Bone marrow (tissue), 2 donors: ENCODE data around the gene NIPSNAP2.
"Not testable (repeated sequence)": the region's sequence is repeated elsewhere in the genome, so short reads cannot be mapped to it uniquely, and the experiment has no call there.

ENCODE experiments used
- DNase-seq, 2 donors: peaks; one replicate each; lab custom pipeline; 2025; lab: John Stamatoyannopoulos, UW

NIPSNAP2 gene

DNA sequence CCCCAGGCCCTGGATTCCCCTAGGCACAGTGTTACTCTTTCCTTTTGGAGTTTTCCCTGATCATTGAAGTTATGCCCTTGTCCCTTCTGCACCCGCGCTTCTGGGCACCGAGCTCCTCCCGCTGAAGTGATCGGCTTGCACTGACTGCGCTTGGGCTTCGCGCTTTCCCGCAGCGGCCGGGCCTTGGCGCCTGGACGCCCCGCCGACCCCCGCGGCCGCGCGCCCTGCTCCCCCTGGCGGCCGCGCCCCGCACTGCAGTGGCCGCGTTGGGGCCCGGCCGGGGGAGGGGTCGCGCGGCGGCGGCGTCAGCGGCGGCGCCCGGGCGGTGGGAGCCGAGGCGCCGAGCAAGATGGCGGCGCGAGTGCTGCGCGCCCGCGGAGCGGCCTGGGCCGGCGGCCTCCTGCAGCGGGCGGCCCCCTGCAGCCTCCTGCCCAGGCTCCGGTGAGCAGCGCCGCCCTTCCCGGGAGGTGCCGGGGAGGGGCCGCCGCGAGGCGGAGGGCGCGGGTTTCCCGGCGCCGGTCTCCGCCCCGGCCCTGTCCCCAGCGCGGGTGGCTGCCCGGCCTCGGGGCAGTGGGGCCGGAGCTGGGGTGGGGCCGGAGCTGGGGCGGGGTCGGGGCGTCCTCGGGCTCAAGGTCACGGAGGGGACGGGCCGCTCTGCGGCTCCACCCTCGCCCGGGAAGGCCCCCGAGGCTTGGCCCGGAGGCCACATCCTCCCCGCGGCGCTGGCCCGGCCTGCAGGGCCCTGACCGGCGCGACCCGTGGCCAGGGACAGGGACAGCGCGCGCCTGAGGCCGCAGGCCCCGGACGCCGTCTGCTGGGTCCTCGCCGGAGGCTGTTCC, at the start of gene NIPSNAP2:
Gene NIPSNAP2 (plus strand): TSS at position 325 of the 839 bp plus-strand sequence. CDS start 25 bp downstream, at position 350.
- peak; percentile 36 to 54 for DNase-seq

GRCh38 chr7:55917771-55918170, 46.6 kb upstream of the NIPSNAP2 start:
- no peak for DNase-seq

- DNase-seq: no peak
Observed at GRCh38 chr7:55928006-55928767, 36.2 kb upstream of the NIPSNAP2 start.

- no peak for DNase-seq
Observed at GRCh38 chr7:55931421-55932151, 32.8 kb upstream of the NIPSNAP2 start.

GRCh38 chr7:55939514-55940123, 24.8 kb upstream of the NIPSNAP2 start:
- no peak for DNase-seq

DNA sequence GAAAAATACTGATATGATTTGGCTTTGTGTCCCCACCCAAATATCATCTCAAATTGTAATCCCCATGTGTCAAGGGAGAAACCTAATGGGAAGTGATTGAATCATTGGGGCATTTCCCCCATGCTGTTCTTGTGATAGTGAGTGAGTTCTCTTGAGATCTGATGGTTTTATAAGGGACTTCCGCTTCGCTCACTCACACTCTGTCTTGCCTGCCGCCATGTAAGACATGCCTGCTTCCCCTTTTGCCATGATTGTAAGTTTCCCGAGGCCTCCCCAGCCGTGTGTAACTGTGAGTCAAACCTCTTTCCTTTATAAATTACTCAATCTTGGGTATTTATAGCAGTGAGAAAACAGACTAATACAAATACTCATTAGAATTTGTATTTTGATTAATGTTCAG, 17.8 kb upstream of the NIPSNAP2 start:
- no peak for DNase-seq

DNA sequence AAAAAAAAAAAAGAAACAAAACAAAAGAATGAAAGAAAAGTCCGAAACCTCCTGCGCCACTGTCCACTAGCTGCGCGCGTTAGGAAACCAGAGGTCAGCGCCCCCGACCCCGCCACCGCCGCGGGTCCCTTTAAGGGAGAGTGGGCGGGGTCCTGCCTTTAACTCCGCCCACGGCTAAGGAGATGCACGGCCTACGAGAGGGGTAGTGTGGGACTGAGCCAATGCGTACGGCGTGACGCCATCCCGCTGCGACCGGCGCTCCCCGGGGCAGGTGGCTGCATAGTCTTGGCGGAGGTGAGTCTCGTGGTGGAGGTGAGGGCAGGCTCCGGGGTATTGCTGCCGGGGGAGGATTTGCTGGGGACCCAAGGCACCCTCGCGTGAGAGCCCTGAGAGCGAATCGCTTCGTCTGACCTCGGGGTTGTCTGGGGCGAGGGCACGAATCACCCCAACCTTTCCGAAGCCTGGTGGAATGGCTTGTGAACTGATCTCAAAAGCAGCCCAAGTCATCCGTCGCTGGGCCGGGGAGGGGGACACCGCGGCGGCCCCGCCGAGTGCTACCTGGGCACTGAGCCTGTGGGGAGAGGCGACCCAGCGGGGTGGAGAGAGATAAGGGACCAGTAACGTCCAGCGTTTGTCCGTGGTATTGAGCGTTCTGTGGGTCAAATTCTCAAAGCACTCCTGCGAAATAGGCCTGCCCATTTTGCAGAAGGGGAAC, 12.6 kb upstream of the NIPSNAP2 start, which contains the start of gene MRPS17:
Gene MRPS17 (plus strand): TSS at position 241 of the 715 bp plus-strand sequence. CDS start 1,319 bp downstream, outside the sequence.
- peak; percentile 64 to 65 for DNase-seq

- DNase-seq: not testable (repeated sequence)
Observed at GRCh38 chr7:55952352-55952671, 12.1 kb upstream of the NIPSNAP2 start.

- no peak for DNase-seq
Observed at GRCh38 chr7:55953707-55954475, 10.5 kb upstream of the NIPSNAP2 start.

GRCh38 chr7:55957190-55957589, 7.2 kb upstream of the NIPSNAP2 start:
- DNase-seq: no peak

DNA sequence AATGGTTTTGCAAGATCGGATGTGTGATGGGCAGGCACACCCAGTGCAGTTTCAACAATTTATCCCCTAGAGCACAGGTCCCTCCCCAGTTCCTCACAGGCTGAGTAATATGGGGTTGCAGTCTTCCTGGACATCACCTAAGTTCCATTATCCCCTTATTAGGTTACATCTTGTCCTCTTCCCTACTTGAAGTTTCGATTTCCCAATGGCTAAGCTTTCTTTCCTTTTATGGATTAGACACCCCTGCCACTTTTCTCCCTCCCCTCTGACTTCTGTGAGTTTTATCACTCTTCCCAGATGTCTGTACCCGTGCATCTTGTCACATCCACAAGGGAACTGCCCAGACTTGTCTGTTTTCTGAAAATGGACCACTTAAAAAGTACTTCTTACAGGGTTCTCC, 2.4 kb upstream of the NIPSNAP2 start:
- DNase-seq: no peak

DNA sequence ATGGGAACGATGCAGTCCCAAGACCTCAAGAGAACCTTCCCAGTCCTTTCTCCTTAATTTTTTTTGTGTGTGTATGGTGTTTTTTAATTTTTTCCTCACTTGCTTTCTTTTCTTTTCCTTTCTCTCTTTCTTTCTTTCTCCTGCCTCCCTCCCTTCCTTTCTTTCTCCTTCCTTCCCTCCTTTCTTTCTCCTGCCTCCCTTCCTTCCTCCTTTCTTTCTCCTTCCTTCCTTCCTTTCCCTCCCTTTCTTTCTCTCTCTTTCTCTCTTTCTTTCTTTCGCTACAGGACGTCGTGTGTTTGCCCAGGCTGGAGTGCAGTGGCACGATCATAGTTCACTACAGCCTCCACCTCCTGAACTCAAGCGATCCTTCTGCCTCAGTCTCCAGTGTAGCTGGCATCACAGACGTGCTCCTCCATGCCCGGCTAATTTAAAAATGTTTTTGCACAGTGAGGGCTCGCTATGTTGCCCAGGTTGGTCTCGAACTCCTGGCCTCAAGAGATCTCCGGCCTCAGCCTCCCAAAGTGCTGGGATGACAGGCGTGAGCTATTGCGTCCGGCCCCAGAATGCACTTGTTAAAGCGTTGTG, 709 bp upstream of the NIPSNAP2 start:
- no peak for DNase-seq

DNA sequence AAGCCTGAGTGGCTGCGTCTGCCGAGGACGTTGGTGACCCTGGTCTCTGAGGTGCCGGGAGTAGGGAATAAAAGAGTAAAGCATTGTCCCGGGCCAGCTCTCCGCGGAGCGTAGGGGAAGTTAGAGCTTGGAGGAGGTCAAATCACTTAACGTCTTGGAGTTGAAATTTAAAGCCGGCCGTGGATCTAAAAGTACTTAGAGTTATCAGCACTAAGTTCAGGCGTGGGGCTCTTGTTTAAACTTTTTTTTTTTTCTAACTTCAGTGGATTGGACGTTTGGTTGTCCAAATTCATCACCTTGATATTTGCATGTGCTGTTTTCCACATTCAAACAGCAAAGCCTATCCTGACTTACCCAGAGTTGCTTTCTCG, 700 bp downstream of the NIPSNAP2 start:
- no peak for DNase-seq

DNA sequence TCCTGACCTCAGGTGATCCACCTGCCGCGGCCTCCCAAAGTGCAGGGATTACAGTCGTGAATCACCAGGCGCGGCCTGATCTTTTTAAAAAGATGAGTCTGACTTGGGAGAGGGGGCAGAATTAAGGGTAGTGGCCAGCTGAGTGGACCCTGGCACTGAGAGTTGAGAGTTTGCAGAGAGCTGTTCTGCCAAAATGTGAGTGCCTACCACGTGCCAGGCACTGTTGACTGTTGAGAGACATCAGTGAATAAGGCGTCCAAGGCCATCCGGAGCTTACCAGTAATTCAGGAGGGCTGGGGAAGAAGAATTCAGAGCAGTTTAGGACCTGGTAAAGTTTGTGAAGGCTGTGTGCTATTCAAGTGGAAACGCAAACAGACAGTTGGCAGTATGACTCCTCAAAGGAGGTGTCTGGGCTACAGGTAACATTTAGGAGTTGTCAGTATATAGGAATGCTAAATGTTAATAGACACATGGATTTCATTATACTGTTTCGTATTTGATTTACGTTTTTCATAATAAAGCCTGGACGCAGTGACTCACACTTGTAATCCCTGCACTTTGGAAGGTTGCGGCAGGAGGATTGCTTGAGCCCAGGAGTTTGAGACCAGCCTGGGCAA, 1.5 kb downstream of the NIPSNAP2 start:
- no peak for DNase-seq

- DNase-seq: no peak
Observed at GRCh38 chr7:55966851-55967250, 2.5 kb downstream of the NIPSNAP2 start.

DNA sequence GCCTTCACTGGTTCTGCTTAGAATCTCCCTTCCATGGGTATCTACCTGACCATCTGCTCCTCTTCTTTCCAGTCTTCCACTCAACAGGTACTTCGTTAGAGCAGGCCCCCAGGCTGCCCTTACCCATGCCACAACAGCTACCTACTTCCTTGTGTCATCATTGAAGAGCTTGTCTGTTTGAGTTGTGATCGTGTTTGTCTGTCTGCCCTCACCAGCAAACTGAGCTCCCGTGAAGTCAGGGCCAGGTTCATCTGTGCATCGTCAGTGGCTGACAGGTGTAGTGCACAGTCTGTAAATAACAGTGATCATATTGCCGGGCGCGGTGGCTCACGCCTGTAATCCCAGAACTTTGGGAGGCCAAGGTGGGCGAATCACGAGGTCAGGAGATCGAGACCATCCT, 5.0 kb downstream of the NIPSNAP2 start:
- DNase-seq: no peak

- DNase-seq: no peak
Observed at GRCh38 chr7:55970561-55970960, 6.2 kb downstream of the NIPSNAP2 start.

- no peak for DNase-seq
Observed at GRCh38 chr7:55970978-55971377, 6.6 kb downstream of the NIPSNAP2 start.

DNA sequence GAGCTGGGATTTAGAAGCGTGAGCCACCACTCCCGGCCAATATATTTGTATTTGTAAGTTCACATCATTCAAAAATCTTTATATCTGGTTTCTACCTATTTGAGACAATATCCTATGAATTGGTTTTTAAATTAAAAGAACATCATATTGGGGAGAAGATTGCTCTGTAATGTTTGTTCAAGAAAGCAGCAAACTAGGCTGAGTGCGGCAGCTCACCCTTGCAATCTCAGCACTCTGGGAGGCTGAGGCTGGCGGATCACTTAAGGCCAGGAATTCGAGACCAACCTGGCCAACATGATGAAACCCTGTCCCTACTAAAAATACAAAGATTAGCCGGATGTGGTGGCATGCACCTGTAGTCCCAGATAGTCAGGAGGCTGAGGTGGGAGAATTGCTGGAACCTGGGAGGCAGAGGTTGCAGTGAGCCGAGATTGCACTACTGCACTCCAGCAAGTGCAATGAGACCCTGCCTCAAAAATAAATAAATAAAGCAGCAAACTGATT, 9.4 kb downstream of the NIPSNAP2 start:
- DNase-seq: no peak
